ENCODE results near the gene AP2A1.

Gene AP2A1

GRCh38 chr19:49837425-49837824, 70.6 kb downstream of the AP2A1 start:
- no peak for TF ChIP-seq CTCF (conservative IDR thresholded peaks at IDR 0.05)
- no peak overlapping the region for H3K27ac ChIP-seq

GRCh38 chr19:49838885-49839588, 72.2 kb downstream of the AP2A1 start:
- no peak overlapping the region for H3K27ac ChIP-seq
- TF ChIP-seq CTCF (conservative IDR thresholded peaks at IDR 0.05), result no peak

GRCh38 chr19:49839713-49840112, 72.9 kb downstream of the AP2A1 start:
- TF ChIP-seq CTCF (conservative IDR thresholded peaks at IDR 0.05) (no peak), ZFX (IDR thresholded peaks at IDR 0.05) (no peak)
- no peak overlapping the region for H3K27ac ChIP-seq

GRCh38 chr19:49840321-49840720, 73.5 kb downstream of the AP2A1 start:
- TF ChIP-seq ZFX (IDR thresholded peaks at IDR 0.05) (no peak), CTCF (conservative IDR thresholded peaks at IDR 0.05) (no peak)

GRCh38 chr19:49840736-49841249, 74.0 kb downstream of the AP2A1 start:
- TF ChIP-seq CTCF (conservative IDR thresholded peaks at IDR 0.05), result no peak
- H3K27ac ChIP-seq, result no peak overlapping the region

More at GRCh38 chr19:49840321-49840720, 73.5 kb downstream of the AP2A1 start:
- H3K27ac ChIP-seq, result no peak overlapping the region

GRCh38 chr19:49843265-49843664, 76.5 kb downstream of the AP2A1 start:
- H3K27ac ChIP-seq, result no peak overlapping the region
- TF ChIP-seq CTCF (conservative IDR thresholded peaks at IDR 0.05) (no peak), ZFX (IDR thresholded peaks at IDR 0.05) (no peak)

- H3K27ac ChIP-seq, result no peak overlapping the region
- TF ChIP-seq ZFX (IDR thresholded peaks at IDR 0.05) (no peak), CTCF (conservative IDR thresholded peaks at IDR 0.05) (no peak)
Observed at GRCh38 chr19:49844138-49845095, 77.6 kb downstream of the AP2A1 start.
